AML-193 (cell line): ENCODE measurements around the gene FAM89B.
"Not testable (repeated sequence)": the region's sequence is repeated elsewhere in the genome, so short reads cannot be mapped to it uniquely, and the experiment has no call there.

ENCODE experiments used
- DNase-seq, 2 experiments: peaks; one replicate each; lab custom pipeline; 2025; lab: John Stamatoyannopoulos, UW

Gene FAM89B

GRCh38 chr11:65556470-65557279, 15.7 kb upstream of the FAM89B start:
- DNase-seq, result no peak

- DNase-seq, result no peak
Measured at GRCh38 chr11:65557280-65558001, 14.9 kb upstream of the FAM89B start.

- peak; percentile 26 to 34 for DNase-seq
Measured at GRCh38 chr11:65558002-65558929, 14.1 kb upstream of the FAM89B start, which contains the start of gene LTBP3. LTBP3 (minus strand) TSS chr11:65558359; CDS start chr11:65557959, 400 bp downstream.

- DNase-seq, result no peak
Measured at GRCh38 chr11:65558930-65559509, 13.3 kb upstream of the FAM89B start.

- no peak for DNase-seq
Measured at GRCh38 chr11:65559535-65559934, 12.8 kb upstream of the FAM89B start.

GRCh38 chr11:65559951-65560537, 12.3 kb upstream of the FAM89B start:
- DNase-seq, result no peak

GRCh38 chr11:65560555-65561418, 11.6 kb upstream of the FAM89B start:
- DNase-seq, result no peak

- DNase-seq, result no peak
Measured at GRCh38 chr11:65562020-65562419, 10.3 kb upstream of the FAM89B start.

- no peak for DNase-seq
Measured at GRCh38 chr11:65562788-65563187, 9.6 kb upstream of the FAM89B start.

- no peak for DNase-seq
Measured at GRCh38 chr11:65563601-65564000, 8.7 kb upstream of the FAM89B start.

GRCh38 chr11:65564879-65565559, 7.3 kb upstream of the FAM89B start:
- not testable (repeated sequence) for DNase-seq

- DNase-seq, result no peak
Measured at GRCh38 chr11:65565624-65566453, 6.5 kb upstream of the FAM89B start.

- no peak for DNase-seq
Measured at GRCh38 chr11:65569164-65569972, 3.0 kb upstream of the FAM89B start.

GRCh38 chr11:65569973-65570918, 2.1 kb upstream of the FAM89B start, which contains the start of gene ZNRD2:
ZNRD2 (plus strand) TSS chr11:65570477; CDS start chr11:65570492, 15 bp downstream.
- peak; percentile 94 to 96 for DNase-seq

GRCh38 chr11:65571420-65571819, 918 bp upstream of the FAM89B start:
- DNase-seq, result no peak

- peak; percentile 26 to 31 for DNase-seq
Measured at GRCh38 chr11:65571940-65572339, 398 bp upstream of the FAM89B start.
